Sigmoid colon (tissue), 4 donors: ENCODE data around the gene SELENOI.

Experiments
- EP300 ChIP-seq, 4 donors: sonication (generic); formaldehyde crosslinking; IDR thresholded peaks; one replicate each; pipeline ENCODE4 v1.6.1; 2017; ENCODE audit warnings: antibody characterized with exemption in 4 of 4
- POLR2A ChIP-seq, 2 donors: fragments of 450-650 bp; IDR thresholded peaks; one replicate each; pipeline ENCODE4 v1.6.1; 2016; ENCODE audit warnings: antibody characterized with exemption in 2 of 2, mild to moderate bottlenecking in 2 of 2, moderate library complexity in 2 of 2
- TF ChIP-seq, protein P1 (sequence below), 4 experiments: fragments of 450-650 bp in 3 of 4; fragments of 200-600 bp in 1 of 4; IDR thresholded peaks; one replicate each; pipeline ENCODE4 v1.5.1; 2016 to 2019; ENCODE audit warnings: antibody characterized with exemption in 4 of 4, mild to moderate bottlenecking in 3 of 4, moderate library complexity in 2 of 4

GRCh38 chr2:26298286-26298637 lies 47.7 kb upstream of the SELENOI start:
- TF ChIP-seq, protein P1, sequence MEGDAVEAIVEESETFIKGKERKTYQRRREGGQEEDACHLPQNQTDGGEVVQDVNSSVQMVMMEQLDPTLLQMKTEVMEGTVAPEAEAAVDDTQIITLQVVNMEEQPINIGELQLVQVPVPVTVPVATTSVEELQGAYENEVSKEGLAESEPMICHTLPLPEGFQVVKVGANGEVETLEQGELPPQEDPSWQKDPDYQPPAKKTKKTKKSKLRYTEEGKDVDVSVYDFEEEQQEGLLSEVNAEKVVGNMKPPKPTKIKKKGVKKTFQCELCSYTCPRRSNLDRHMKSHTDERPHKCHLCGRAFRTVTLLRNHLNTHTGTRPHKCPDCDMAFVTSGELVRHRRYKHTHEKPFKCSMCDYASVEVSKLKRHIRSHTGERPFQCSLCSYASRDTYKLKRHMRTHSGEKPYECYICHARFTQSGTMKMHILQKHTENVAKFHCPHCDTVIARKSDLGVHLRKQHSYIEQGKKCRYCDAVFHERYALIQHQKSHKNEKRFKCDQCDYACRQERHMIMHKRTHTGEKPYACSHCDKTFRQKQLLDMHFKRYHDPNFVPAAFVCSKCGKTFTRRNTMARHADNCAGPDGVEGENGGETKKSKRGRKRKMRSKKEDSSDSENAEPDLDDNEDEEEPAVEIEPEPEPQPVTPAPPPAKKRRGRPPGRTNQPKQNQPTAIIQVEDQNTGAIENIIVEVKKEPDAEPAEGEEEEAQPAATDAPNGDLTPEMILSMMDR (IDR thresholded peaks at IDR 0.05) = no peak
- TF ChIP-seq EP300 (IDR thresholded peaks at IDR 0.05) (no peak), POLR2A (IDR thresholded peaks at IDR 0.05) (no peak)
